IPS-18c (cell line): ENCODE measurements around the gene TMEM253.

Experiments used
- H3K4me3 ChIP-seq: 2 replicates; pipeline ENCODE4 v1.7.0; 2013; ENCODE audit warnings: low read depth, mild to moderate bottlenecking, low read length, moderate library complexity; ENCODE audit not compliant: insufficient read depth
- H3K9me3 ChIP-seq: one replicate; pipeline ENCODE4 v1.6.1; 2013; ENCODE audit warnings: mild to moderate bottlenecking, low read length, moderate library complexity; ENCODE audit not compliant: control insufficient read depth, insufficient read depth

The TMEM253 gene

GRCh38 chr14:21084998-21085853, 15.6 kb upstream of the TMEM253 start:
- Histone ChIP-seq H3K4me3 (no peak overlapping the region), H3K9me3 (peaks cover 2% of the 10 kb centered on the region)

DNA sequence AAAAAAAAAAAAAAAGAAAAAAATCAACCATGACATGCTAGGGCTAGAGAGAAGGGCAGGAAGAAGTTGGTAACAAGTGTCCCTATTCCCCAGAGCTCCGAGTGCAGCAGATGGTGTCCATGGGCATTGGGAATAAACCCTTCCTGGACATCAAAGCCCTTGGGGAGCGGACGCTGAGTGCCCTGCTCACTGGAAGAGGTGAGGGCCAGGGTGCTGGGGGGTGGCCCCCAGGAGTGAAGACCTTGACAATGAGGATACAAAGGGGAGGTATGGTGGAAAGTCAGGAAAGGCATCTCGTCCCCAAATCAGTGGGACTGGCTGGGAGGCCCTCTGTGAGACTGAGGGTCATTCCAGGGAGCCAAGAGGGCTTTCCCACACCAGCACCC, 14.0 kb upstream of the TMEM253 start:
- Histone ChIP-seq H3K9me3 (peaks cover 1% of the 10 kb centered on the region), H3K4me3 (no peak overlapping the region)

- Histone ChIP-seq H3K9me3 (no peaks in the 10 kb centered on the region), H3K4me3 (no peak overlapping the region)
Measured at GRCh38 chr14:21087294-21088091, 13.4 kb upstream of the TMEM253 start.

DNA sequence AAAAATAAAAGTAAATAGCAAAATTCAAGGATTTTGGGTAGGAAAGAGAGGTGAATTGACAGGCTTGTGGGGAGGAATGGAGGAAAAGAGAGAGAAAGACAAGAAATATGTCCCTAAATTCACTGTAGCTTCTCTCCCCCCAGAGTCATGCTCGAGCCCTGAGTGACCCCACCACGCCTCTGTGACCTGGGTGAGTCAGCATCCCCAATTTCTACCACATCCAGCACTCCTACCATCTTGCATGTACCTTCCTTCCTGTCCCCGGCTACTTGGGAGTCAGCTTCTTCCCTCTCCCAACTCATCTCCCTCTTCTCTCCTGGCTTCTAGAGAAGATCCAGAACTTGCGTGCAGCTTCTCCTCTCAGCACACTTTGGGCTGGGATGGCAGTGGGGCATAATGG, 12.2 kb upstream of the TMEM253 start:
- H3K9me3 ChIP-seq: no peaks in the 10 kb centered on the region
- no peak overlapping the region for H3K4me3 ChIP-seq

DNA sequence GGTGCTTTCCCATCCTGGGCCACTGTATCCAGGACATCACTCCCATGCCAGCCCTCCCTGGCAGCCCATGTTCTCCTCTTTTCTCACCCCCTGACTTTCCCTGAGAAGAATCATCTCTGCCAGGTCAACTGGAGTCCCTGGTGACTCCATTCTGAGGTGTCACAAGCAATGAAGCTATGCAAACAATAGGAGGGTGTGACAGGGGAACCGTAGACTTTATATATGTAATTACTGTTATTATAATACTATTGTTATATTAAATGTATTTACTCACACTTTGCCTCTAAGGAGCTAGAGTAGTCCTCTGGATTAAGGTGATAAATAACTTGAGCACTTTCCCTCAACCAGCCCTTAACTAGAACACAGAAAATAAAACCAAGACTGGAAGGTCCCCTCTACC, 11.6 kb upstream of the TMEM253 start:
- H3K4me3 ChIP-seq: no peak overlapping the region
- no peaks in the 10 kb centered on the region for H3K9me3 ChIP-seq

DNA sequence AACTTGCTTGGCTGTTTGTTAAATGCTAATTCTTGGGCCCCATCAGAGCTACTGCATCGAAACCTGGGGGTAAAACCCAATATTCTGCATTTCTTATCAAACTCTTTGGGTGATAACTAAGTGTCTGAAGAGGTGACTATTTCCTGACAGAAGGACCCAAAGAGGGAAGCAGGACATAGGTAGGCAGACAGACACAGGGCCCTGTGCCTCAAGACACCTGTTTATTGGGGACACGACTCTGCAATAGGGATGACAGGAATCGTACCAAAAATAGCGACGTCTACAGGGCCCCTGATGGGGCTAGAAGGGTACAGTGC, 11.0 kb upstream of the TMEM253 start:
- no peaks in the 10 kb centered on the region for H3K9me3 ChIP-seq
- H3K4me3 ChIP-seq: no peak overlapping the region

- H3K4me3 ChIP-seq: no peak overlapping the region
Measured at GRCh38 chr14:21090194-21090939, 10.5 kb upstream of the TMEM253 start.

GRCh38 chr14:21090940-21091663, 9.8 kb upstream of the TMEM253 start:
- Histone ChIP-seq H3K4me3 (no peak overlapping the region), H3K9me3 (no peaks in the 10 kb centered on the region)

More at GRCh38 chr14:21090194-21090939, 10.5 kb upstream of the TMEM253 start:
- no peaks in the 10 kb centered on the region for H3K9me3 ChIP-seq

GRCh38 chr14:21091821-21092272, 9.0 kb upstream of the TMEM253 start:
- H3K4me3 ChIP-seq: no peak overlapping the region
- H3K9me3 ChIP-seq: no peaks in the 10 kb centered on the region

- Histone ChIP-seq H3K9me3 (no peaks in the 10 kb centered on the region), H3K4me3 (no peak overlapping the region)
Measured at GRCh38 chr14:21092273-21093011, 8.4 kb upstream of the TMEM253 start.

- no peak overlapping the region for H3K4me3 ChIP-seq
- H3K9me3 ChIP-seq: no peaks in the 10 kb centered on the region
Measured at GRCh38 chr14:21093018-21093417, 7.8 kb upstream of the TMEM253 start.

- Histone ChIP-seq H3K9me3 (no peaks in the 10 kb centered on the region), H3K4me3 (peak overlapping the region; percentile 34)
Measured at GRCh38 chr14:21093769-21094681, 6.8 kb upstream of the TMEM253 start.

DNA sequence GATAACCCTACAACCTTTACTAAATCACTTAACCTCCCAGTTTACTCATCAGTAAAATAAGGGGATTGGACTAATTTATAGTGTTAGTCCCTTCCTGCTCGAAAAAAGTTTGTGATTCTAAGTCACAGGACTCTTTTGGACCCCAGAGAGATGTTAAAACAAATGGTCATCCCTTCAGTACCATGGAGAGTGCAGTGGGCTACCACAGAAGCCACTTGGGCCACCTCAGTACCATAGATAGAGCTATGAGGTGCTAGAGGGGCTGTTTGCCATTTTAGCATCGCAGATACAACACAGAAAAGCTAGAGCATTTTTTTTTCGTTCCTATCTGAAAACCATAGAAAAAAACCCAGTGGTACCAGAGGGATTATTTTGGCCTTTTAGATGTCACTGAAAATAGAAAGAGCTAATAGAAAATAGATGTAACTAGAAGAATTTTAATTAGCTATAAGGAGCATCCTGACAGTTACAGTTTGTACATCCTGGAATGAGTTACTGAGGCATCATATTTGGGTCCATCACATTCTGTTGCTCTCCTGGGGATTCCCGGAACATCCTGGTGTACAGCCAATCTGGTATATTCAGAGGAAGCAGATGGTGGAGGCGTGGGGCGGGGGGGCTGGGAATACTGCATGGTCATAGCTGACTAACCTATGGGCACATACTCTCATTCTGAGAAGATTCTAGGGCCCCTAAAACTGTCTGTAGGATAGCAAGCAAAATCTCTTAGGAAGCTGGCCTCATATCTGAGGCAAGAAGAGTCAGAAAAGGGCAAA, 5.2 kb upstream of the TMEM253 start:
- no peak overlapping the region for H3K4me3 ChIP-seq
- no peaks in the 10 kb centered on the region for H3K9me3 ChIP-seq

- H3K9me3 ChIP-seq: no peaks in the 10 kb centered on the region
- H3K4me3 ChIP-seq: peak overlapping the region; percentile 70; the same call in 1 of the 2 replicates
Measured at GRCh38 chr14:21096438-21096837, 4.4 kb upstream of the TMEM253 start.
